Right lobe of liver (tissue), 4 donors: ENCODE data around the gene AP5Z1.

ENCODE experiments used
- POLR2A ChIP-seq: fragments of 450-650 bp; IDR thresholded peaks from one replicate; pipeline ENCODE4 v1.6.1; 2017; ENCODE audit warnings: antibody characterized with exemption, mild to moderate bottlenecking
- TF ChIP-seq, protein P1 (sequence below), 4 donors: fragments of 200-600 bp in 3 of 4; fragments of 450-650 bp in 1 of 4; IDR thresholded peaks; one replicate each; pipeline versions ENCODE4 v1.5.1 to v1.8.0; 2016 to 2022; ENCODE audit warnings: antibody characterized with exemption in 4 of 4, mild to moderate bottlenecking in 2 of 4
- donor health status: DM: no; HTN: no; CAD: no.
- donor health status: DM: no; HTN: no; CAD: no.
- donor health status: DM: no; HTN: yes; CAD: no.

DNA sequence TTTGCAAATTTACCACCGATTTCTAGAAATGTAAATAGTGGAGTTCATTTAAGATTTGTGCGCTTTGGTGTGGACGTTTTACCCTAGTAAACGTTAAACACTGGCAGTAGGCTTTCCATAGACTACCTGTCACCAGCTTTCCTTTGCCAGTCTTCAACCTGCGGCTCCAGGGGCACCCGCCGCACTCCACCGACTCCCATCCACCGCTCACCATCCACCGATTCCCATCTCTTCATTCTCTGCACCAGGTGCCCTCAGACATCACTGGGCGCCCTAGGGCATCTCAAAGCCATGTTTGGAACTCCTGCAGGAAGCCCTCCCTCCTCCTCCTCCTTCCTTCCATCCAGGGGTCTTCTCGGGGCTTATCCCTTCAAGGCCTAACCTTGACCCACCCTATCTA, 1.4 kb upstream of the AP5Z1 start:
- TF ChIP-seq, protein P1, sequence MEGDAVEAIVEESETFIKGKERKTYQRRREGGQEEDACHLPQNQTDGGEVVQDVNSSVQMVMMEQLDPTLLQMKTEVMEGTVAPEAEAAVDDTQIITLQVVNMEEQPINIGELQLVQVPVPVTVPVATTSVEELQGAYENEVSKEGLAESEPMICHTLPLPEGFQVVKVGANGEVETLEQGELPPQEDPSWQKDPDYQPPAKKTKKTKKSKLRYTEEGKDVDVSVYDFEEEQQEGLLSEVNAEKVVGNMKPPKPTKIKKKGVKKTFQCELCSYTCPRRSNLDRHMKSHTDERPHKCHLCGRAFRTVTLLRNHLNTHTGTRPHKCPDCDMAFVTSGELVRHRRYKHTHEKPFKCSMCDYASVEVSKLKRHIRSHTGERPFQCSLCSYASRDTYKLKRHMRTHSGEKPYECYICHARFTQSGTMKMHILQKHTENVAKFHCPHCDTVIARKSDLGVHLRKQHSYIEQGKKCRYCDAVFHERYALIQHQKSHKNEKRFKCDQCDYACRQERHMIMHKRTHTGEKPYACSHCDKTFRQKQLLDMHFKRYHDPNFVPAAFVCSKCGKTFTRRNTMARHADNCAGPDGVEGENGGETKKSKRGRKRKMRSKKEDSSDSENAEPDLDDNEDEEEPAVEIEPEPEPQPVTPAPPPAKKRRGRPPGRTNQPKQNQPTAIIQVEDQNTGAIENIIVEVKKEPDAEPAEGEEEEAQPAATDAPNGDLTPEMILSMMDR (IDR thresholded peaks at IDR 0.05), result no peak
- TF ChIP-seq POLR2A, result no peak
